Measurements from ENCODE around the gene EFNA4.

The EFNA4 gene

GRCh38 chr1:155063550-155064110 lies at the start of gene EFNA4:
Gene EFNA4 (plus strand): TSS chr1:155063740. CDS start chr1:155063824, 84 bp downstream.
- Mint-ChIP-seq H3K27ac (peak within 1 kb of the TSS; percentile 13 to 90 (median 69)), H3K9me3 (no peaks in the 10 kb centered on the region), H3K4me1 (peaks cover 32% of the 10 kb centered on the region), H3K4me3 (peak within 1 kb of the TSS; percentile 86 to 92 (median 89)), H3K27me3 (ENCODE audit: low read depth) (peaks cover 17% of the 10 kb centered on the region), H3K36me3 (ENCODE audit: low read depth) (peaks cover 16% of the 10 kb centered on the region)
- no peak for TF ChIP-seq CTCF (IDR thresholded peaks at IDR 0.05; ENCODE audit: unreplicated experiment in 3 of 3)

GRCh38 chr1:155014709-155015508 lies 48.6 kb upstream of the EFNA4 start:
- H3K36me3 Mint-ChIP-seq (ENCODE audit: low read depth) = no peaks in the 10 kb centered on the region
- no peaks in the 10 kb centered on the region for H3K9me3 Mint-ChIP-seq
- H3K4me3 Mint-ChIP-seq = no peak overlapping the region
- no peak for TF ChIP-seq CTCF (IDR thresholded peaks at IDR 0.05; ENCODE audit: unreplicated experiment in 3 of 3)
- no peaks in the 10 kb centered on the region for H3K27me3 Mint-ChIP-seq (ENCODE audit: low read depth)
- no peak overlapping the region for H3K27ac Mint-ChIP-seq
- peaks cover 16% of the 10 kb centered on the region for H3K4me1 Mint-ChIP-seq

DNA sequence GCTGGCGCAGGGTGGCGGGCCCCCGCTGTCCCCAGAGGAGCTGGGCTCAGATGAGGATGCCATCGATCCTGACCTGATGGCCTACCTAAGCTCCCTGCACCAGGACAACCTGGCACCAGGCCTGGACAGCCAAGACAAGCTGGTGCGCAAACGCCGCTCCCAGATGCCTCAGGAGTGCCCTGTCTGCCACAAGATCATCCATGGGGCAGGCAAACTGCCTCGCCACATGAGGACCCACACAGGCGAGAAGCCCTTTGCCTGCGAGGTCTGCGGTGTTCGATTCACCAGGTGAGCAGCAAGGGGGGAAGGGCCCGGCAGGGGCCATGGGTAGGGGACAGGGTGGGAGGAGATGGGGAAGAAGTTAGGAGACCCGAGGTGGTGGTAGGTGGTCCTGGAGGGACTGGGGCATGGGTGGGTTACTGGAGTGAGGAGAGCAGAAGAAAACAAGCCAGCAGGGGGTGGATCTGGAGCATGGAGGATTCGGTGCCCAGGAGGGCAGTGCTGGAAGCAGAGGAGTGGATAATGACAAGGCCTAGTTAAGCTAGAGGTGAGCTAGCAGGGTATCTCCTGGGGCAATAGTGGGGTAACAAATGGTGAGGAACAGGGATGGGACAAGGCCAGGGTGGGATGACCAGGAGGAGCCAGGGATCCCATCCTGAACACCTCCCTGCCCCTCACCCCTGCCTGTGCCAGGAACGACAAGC lies 47.9 kb upstream of the EFNA4 start:
- no peaks in the 10 kb centered on the region for H3K9me3 Mint-ChIP-seq
- H3K36me3 Mint-ChIP-seq (ENCODE audit: low read depth) = no peaks in the 10 kb centered on the region

DNA sequence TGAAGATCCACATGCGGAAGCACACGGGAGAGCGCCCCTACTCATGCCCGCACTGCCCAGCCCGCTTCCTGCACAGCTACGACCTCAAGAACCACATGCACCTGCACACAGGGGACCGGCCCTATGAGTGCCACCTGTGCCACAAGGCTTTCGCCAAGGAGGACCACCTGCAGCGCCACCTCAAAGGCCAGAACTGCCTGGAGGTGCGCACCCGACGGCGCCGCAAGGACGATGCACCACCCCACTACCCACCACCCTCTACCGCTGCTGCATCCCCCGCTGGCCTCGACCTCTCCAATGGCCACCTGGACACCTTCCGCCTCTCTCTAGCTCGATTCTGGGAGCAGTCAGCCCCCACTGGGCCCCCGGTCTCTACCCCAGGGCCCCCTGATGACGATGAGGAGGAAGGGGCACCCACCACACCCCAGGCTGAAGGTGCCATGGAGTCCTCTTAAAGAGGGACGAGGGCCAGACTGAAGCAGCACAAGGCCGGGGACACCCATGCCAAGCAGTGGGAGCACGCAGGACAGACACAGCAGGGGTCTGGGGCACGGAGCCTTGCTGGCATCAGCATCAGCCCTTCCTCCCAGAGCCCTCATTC lies 47.2 kb upstream of the EFNA4 start:
- H3K27me3 Mint-ChIP-seq (ENCODE audit: low read depth) = no peaks in the 10 kb centered on the region
- TF ChIP-seq CTCF (IDR thresholded peaks at IDR 0.05; ENCODE audit: unreplicated experiment in 3 of 3) = no peak
- H3K4me1 Mint-ChIP-seq = peaks cover 17% of the 10 kb centered on the region
- H3K4me3 Mint-ChIP-seq = peak overlapping the region in 2 of 3 experiments; percentile 27 to 50
- H3K36me3 Mint-ChIP-seq (ENCODE audit: low read depth) = no peaks in the 10 kb centered on the region
- H3K9me3 Mint-ChIP-seq = no peaks in the 10 kb centered on the region
- peak overlapping the region in 1 of 3 experiments; percentile 13 for H3K27ac Mint-ChIP-seq

More for the DNA sequence above, 47.9 kb upstream of the EFNA4 start:
- TF ChIP-seq CTCF (IDR thresholded peaks at IDR 0.05; ENCODE audit: unreplicated experiment in 3 of 3) = no peak
- H3K27me3 Mint-ChIP-seq (ENCODE audit: low read depth) = no peaks in the 10 kb centered on the region
- H3K4me3 Mint-ChIP-seq = peak overlapping the region in 2 of 3 experiments; percentile 15 to 27
- peak overlapping the region in 1 of 3 experiments; percentile 13 for H3K27ac Mint-ChIP-seq
- peaks cover 17% of the 10 kb centered on the region for H3K4me1 Mint-ChIP-seq

DNA sequence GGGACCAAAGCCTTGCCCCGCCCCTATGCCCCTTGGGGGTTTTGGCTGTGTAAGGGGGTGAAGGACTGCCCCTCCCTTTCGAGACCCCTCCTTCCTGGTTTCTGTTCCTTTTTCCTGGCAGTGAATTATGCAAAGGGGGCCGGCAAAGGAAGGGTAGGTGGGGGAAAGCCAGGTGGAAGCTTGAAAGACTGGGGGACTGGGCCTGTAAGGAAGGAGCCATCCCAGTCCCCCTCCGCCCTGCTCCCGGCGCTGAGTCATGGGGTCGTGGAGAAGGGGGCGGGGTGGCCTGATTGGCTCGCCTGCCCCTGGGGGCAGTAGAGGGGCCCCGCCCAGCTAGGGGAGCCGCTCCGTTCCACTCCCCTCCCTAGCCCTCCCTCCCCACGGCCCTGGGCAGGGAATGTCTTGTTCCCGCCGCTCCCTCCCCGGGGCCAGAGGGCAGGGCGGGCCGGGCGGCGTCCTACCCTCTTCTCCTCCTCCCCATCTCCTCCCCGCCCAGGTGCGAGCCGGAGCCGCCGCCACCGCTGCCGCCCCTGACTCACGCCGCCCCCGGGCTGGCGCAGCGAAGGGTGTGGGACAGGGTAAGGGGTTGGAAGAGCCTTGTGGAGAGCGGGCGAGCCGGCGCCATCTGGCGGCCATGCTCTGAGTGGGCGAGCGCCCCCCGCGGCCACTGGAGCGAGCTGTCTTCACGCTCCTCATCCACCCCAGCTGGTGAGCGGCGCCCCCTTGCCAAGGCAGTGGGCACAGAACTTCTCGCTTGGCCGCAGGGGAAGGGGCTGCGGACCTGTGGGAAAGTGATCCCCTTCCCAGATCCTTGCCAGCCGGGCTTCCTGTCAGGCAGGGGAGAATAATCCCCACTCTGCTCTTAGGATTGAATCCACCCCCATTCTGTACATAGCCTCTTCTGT lies 46.2 kb upstream of the EFNA4 start:
- H3K4me1 Mint-ChIP-seq = peaks cover 17% of the 10 kb centered on the region

More for the DNA sequence above, 46.2 kb upstream of the EFNA4 start:
- Mint-ChIP-seq H3K27ac (peak overlapping the region in 2 of 3 experiments; percentile 33 to 63), H3K27me3 (ENCODE audit: low read depth) (no peaks in the 10 kb centered on the region), H3K4me3 (peak overlapping the region; percentile 64 to 69 (median 65)), H3K36me3 (ENCODE audit: low read depth) (no peaks in the 10 kb centered on the region), H3K9me3 (no peaks in the 10 kb centered on the region)
- TF ChIP-seq CTCF (IDR thresholded peaks at IDR 0.05; ENCODE audit: unreplicated experiment in 3 of 3) = peak; percentile 96 to 100 (median 98)
